UCSD-AML1 (cell line): Measurements from ENCODE around the gene PSMB2.
"Not testable (repeated sequence)": the region's sequence is repeated elsewhere in the genome, so short reads cannot be mapped to it uniquely, and the experiment has no call there.

Source experiments
- DNase-seq: peaks from one replicate; lab custom pipeline; 2025; ENCODE audit not compliant: unreplicated experiment; lab: John Stamatoyannopoulos, UW

PSMB2 gene

DNA sequence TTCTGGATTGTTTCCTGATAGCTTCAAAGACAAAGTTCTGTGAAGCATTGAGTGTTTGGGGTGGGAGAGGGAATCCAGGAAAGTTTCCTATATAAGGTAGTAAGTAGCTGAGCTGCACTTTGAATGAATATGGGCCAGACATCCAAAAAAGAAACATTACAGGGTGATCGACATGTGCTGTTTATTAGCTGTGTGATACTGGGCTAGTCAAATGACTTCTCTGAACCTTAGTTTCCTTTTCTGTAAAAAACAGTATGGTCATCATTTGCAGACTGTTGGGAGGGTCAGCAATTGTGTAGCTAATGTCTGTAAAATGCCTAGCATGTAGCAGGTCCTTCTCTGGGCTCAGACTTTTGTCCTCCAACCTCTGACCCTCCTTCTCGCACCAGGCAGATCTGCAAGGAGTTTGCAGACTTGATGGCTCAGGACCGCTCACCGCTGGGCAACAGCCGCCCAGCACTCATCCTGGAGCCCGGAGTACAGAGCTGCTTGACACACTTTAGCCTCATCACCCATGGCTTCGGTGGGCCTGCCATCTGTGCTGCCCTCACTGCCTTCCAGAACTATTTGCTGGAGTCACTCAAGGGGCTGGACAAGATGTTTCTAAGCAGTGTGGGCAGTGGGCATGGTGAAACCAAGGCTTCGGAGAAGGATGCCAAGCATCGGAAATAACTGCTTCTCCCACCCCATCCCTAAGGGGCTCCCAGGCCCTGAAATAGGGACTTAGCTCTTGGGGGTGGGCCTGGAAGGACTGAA is 47.1 kb downstream of the PSMB2 start:
- no peak for DNase-seq

DNA sequence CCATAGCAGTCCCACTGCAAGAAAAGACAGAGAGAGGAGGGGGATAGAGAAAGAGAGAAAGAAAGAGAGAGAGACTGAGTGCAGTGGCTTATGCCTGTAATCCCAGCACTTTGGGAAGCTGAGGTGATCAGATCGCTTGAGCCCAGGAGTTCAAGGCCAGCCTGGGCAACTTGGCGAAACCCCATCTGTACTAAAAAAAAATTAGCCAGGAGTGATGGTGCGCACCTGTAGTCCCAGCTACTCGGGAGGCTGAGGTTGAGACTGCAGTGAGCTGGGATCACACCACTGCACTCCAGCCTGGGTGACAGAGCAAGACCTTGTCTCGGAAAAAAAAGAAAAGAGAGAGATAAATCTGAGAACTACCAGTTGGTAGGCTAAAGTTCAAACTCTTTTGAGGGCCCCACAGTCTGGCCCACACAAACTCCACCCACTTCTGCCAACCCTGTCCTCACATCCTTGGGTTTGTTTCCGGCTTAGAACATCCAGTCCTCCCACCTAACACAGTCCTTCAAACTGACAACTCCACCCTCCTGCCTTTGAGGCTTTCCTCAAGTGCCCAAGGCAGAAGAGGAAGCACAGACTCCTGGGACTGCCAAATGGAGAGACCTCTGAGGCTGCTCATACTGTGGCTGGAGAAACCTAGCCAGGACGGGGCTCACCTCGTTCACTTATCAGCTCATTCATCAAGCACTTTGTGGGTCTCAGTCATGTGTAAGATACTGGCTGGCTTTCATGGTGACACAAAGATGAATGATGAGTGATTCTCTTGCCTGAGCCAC is 48.1 kb downstream of the PSMB2 start:
- peak; percentile 59 for DNase-seq

DNA sequence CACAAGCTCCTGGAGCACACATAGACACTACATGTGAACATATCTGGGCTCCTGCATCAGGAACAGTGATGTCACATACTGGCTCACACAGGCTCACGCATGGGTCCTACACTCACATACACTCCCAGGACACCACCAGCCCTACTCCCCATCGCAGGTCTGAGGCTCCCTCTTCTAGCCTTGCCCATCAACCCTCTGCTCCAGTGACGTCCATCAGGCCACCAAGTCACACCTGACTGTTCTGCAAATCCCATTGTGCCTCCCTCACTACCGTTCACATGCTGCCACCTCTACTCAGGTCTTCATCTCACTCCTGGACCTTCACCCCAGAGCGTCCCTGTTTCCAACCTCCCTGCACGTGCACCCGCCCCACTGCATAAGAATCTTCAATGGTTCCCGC is 50.1 kb downstream of the PSMB2 start:
- DNase-seq, result no peak

DNA sequence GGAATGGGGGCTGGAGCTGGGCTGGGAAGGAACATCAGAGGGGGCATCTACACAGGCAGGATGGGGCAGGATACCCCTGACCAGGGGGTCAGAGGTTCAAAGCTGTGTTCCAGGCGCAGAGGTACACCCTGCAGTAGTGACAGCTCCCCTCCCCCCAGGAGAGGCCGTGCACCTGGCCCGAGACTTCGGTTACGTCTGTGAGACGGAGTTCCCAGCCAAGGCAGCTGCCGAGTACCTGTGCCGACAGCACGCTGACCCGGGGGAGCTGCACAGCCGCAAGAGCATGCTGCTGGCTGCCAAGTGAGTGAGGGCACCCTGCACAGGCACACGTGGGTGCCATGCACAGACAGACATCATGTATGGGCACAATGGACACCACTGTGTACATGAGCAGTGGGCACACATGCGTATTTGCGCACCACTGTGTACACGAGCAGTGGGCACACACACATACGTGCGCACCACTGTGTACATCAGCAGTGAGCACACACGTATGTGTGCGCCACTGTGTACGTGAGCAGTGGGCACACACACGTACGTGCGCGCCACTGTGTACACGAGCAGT is 50.8 kb downstream of the PSMB2 start:
- DNase-seq, result no peak

DNA sequence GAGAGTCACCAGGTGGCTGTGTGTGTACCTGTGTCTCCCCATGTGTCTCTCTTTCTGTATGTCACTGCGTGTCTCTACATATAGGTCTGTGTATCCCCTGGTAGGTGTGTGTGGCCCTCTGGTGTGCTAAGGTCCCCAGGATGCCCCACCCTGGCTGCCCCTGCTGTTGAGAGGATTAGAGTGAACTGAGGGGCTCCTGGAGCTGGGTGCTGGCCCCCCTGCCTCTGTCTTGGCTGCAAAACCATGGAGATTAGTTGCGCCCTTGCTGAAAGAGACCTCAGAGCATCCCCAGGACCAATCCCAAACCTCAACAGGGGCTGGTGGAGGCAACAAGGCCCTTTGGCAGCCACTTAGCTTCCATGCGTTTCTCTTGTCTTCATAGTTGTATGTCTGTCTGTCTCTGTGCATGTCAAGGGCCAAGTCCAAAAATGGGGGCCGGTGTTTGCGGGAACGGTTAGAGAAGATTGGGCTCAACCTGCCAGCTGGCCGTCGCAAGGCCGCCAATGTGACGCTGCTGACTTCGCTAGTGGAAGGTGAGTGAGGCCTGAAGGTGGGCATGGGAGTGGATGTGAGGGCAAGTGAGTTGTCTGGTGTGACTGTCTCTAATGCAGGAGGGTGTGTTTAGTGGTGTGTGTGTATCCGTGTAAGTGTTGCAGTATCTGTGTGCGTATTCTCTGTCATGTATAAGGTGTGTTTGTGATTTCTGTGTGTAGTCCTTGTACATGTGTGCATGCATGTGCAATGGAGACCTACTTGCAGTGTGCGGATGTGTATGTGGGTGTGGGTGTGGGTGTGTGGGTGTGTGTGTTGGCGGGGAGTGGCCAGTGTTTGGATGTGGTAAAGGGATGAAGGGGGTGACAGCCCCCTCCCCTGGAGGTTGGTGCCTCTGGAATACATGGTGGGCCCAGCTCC is 51.6 kb downstream of the PSMB2 start:
- no peak for DNase-seq

DNA sequence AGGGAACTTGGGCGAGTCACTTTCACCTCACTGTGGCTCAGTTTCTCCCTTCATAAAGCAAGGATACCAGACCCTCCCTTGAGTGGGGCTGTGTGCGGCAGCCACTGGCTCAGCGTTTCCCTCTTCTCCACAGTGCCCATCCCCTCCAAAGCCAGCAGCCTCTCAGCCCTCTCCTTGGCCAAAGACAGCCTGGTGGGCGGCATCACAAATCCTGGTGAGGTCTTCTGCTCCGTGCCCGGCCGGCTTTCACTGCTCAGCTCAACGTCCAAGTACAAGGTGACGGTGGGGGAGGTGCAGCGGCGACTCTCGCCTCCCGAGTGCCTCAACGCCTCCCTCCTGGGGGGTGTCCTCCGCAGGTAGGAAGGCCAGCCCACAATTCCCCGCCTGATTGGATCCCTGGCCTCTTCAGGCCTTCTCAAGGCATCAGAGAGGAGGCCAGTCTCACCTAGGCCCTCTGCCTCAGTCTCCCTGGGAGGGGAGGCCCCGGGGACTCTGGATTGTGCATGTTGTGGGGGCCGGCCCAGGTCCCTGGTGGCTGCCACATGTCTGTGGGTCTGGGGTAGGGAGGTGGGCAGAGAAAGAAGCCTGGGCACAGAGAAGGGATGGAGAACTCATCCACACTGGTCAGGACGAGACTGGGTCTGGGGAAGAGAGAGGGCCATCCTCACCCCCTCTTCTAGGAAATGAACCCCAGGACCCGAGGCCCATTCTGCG is 53.0 kb downstream of the PSMB2 start:
- no peak for DNase-seq

DNA sequence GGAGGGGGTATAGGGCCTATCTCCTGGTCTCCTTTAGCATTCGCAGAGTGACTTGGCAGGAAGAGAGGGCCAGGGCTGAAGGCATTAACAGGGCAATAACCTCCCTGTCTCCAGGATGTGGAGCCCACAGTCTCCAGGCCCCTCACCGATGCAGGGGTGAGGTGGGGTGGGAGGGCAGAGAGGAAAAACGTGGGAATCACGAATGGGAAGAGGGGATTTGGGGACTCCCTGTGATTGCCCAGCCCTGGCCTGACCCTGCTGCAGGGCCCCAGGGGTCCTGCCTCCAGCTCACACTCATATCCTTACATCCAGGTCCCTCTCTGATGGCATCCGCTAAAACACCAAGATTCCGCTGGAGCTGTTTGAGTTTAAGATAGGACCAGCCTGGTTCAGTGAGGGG is 53.6 kb downstream of the PSMB2 start:
- no peak for DNase-seq

DNA sequence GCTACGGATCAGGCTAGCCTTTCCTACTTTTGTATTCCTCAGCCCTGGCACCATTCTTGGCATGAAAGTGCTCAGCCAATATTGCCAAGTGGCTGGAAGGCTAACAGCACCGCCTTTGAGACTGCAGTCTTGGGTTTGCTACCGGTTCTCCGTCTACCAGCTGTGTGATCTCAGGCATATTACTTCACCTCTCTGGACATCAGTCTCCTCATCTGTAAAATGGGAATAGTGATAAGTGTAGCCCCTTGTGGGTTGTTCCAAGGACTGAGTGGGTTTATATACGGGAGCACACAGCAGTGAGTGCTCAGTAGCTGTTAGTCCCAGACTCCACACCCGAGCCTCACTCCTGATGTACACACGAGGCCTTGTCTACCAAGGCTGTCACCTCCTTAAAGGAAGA is 54.5 kb downstream of the PSMB2 start:
- DNase-seq, result no peak

DNA sequence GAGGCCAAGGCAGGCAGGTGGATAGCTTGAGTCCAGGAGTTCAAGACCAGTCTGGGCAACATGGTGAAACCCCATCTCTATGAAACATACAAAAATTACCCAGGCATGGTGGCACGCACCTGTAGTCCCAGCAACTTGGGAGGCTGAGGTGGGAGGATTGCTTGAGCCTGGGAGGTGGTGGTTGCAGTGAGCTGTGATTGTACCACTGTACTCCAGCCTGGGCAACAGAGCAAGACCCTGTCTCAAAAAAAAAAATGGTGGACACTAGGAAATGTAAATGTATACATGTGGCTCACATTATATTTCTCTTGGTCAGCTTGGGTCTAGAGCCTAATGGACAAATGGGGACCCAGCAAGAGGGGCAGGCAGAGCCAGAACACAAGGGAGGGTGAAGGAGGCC is 55.5 kb downstream of the PSMB2 start:
- DNase-seq, result not testable (repeated sequence)

DNA sequence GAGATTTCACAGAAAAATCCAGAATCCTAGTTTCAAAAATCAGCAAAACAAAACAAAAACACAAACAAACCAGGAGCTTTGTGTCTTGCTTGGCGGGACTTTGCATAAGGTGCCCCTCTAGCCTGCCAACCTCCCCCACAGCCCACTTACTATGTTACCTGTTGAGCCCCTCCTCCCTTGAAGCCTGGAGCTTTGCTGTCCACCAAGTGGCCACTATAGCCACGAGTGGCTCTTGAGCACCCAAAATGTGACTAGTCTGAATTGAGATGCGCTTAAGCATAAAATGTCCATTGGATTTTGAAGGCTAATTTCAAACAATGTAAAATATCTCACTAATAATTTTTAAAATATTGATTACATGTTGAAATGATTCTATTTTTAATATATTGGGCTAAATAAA is 56.0 kb downstream of the PSMB2 start:
- no peak for DNase-seq

DNA sequence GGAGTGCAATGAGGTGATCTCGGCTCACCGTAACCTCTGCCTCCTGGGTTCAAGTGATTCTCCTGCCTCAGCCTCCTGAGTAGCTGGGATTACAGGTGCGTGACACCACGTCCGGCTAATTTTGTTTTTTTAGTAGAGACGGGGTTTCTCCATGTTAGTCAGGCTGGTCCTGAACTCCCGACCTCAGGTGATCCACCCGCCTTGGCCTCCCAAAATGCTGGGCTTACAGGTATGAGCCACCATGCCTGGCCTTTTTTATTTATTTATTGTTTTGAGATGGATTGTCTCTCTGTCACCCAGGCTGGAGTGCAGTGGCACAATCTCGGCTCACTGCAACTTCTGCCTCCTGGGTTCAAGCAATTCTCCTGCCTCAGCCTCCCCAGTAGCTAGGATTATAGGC is 59.7 kb downstream of the PSMB2 start:
- not testable (repeated sequence) for DNase-seq

DNA sequence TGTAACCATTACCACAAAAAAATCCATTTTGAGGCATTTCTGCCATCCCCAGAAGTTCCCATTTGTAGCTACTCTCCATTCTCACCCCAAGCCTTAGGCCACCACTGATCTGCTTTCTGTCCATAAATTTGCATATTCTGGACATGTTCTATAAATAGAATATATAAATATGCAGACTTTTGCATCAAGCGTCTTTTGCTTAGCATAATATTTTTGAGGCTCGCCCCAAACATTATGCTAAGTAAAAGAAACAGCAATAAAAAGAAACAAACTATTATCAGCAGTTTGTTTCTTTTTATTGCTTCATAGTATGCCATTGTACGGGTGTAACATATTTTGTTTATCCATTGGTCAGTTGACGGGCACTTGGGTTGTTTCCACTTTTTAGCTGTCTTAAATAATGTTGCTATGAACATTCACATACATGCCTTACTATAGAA is 60.4 kb downstream of the PSMB2 start:
- no peak for DNase-seq

DNA sequence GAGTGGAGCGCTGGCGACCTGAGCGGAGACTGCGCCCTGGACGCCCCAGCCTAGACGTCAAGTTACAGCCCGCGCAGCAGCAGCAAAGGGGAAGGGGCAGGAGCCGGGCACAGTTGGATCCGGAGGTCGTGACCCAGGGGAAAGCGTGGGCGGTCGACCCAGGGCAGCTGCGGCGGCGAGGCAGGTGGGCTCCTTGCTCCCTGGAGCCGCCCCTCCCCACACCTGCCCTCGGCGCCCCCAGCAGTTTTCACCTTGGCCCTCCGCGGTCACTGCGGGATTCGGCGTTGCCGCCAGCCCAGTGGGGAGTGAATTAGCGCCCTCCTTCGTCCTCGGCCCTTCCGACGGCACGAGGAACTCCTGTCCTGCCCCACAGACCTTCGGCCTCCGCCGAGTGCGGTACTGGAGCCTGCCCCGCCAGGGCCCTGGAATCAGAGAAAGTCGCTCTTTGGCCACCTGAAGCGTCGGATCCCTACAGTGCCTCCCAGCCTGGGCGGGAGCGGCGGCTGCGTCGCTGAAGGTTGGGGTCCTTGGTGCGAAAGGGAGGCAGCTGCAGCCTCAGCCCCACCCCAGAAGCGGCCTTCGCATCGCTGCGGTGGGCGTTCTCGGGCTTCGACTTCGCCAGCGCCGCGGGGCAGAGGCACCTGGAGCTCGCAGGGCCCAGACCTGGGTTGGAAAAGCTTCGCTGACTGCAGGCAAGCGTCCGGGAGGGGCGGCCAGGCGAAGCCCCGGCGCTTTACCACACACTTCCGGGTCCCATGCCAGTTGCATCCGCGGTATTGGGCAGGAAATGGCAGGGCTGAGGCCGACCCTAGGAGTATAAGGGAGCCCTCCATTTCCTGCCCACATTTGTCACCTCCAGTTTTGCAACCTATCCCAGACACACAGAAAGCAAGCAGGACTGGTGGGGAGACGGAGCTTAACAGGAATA is 64.0 kb downstream of the PSMB2 start:
- peak; percentile 87 for DNase-seq

DNA sequence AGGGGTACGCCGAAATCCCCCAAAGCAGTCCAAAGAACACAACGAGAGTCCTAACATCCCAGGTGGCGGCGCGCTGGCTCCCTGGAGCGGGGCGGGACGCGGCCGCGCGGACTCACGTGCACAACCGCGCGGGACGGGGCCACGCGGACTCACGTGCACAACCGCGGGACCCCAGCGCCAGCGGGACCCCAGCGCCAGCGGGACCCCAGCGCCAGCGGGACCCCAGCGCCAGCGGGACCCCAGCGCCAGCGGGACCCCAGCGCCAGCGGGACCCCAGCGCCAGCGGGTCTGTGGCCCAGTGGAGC is 64.6 kb downstream of the PSMB2 start:
- not testable (repeated sequence) for DNase-seq

DNA sequence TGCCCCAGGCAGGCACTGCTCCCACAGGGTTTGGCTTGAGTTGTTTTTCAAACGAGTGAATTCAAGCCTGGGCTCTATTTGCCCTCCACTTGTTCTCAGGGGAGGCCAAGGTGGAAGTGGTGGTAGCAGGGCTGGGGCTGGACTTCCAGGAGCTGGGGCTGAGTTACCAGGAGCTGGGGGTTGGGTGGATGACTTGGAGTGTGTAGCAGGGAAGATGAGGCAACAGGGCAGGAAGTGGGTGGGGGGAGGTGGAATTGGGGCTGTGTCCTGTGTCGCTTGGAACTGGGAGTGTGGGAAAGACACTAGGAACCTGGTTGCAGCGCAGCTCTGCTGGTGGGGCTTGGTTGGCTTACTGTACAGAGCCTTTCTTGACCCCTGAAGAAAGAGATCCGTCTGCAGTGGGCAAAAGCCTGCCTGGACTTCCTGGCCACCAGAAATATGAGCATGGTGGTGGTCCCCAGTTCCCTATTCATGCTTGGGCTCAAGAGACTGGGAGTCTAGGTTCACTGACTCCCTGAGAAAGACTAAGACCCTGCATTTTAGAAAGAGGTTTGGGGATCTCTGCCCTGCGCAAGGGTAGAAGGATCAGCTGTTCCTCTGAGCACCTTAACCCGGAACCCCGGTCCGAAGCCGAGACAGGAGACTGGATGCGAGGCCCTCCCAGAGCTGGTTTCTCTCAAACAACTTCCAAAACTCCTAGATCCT is 65.1 kb downstream of the PSMB2 start:
- DNase-seq, result peak; percentile 79

DNA sequence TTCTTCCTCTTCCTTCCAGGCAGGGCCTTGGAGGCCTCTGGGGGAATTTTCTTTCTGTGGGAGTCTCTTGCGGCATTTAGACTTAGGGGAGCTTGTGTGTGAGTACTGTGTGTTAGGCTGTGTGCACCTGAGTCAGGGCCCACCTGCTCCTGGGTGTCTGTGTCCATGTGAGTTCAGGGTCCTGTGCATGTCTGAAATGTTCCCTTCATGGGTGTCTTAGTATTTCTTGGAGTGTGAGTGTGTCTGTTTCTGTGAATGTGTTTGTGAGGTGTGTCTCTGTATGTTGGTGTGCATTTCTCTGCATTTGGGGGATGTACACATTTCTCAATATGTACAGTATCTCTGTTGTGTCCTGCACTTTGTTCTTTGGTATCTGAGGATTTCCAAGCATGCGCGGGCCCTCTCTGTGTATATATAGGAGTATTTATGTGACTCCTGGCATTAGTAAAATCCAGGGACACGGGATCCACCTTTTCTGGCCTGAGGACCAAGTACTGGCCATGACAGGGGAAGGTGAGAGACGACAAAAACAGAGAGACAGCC is 65.8 kb downstream of the PSMB2 start:
- DNase-seq, result no peak

DNA sequence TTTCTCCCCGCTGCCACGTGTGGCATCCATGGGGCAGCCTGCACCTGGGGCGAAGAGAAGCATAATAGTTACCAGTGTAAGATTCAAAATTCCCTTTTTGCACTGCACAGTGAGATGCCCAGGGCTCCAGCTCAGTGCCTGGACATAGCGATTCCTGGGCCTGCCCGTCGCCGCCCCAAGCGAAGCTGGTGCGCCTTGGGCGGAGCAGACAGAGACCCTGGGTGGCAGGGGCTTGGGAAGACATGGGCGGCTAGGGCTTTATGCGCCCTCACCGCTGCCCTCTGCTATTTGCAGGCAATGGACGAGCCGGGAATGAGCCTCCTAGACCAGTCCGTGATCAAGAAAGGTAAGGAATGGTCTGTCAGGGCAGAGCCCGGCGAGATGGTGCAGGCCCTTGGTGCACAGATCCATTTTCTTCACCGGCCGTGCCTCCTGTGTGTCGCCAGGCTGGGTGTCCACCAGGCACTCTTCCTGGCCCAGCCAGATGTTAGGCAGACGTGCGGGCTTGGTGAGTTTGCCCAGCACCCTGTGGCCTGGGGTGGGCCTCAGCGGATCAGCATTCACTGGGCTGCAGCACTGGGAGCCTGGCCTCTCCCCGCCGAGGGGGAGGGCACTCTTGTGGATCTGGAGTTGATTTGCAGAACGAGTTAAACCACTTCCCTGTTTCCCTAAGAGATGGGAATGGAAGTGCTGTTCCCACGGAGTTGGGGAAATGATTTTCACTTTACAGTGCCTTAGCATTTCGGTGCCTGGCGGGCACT is 66.5 kb downstream of the PSMB2 start:
- DNase-seq, result peak; percentile 27

DNA sequence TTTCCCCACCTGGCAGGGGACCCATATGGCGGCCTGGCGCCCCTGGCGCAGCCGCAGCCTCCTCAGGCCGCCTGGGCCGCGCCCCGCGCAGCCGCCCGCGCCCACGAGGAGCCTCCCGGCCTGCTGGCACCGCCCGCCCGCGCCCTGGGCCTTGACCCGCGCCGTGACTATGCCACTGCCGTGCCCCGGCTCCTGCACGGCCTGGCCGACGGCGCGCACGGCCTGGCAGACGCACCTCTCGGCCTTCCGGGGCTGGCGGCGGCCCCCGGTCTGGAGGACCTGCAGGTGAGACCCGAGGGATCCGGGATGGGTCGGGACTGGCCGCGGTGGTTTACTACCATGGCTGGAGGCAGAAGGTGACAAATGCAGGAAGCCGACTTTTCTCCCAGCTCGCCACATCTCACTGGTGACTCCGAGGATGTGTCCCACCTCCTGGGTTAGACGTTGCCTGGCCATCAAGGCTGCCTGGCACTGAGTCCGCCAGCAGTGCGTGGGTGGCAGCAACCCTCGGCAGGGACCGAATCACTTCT is 67.1 kb downstream of the PSMB2 start:
- DNase-seq, result no peak
